ENCODE results near the gene SYT1. TPM values are rescaled to one million over a fixed set of nuclear protein-coding genes. Genes with fewer than 3 reads are reported as not detected.

SYT1 gene
- total RNA-seq, 2 experiments from 2014 or later = not detected

- CTCF ChIA-PET = interaction anchor here (0.9 kb wide), 1 partner anchor 9 kb away, joined by 3 read pairs; no protein-coding TSS in a partner anchor
- no peak overlapping the region for H3K27ac Mint-ChIP-seq
- no peaks in the 10 kb centered on the region for H3K4me1 Mint-ChIP-seq
- no peak overlapping the region for H3K4me3 Mint-ChIP-seq
- no peaks in the 10 kb centered on the region for H3K27me3 Mint-ChIP-seq
- no peak for DNase-seq
- H3K9me3 Mint-ChIP-seq (ENCODE audit: low read depth) = peaks cover 7% of the 10 kb centered on the region
- no peaks in the 10 kb centered on the region for H3K36me3 Mint-ChIP-seq
- no peak for ATAC-seq
Measured at GRCh38 chr12:79223761-79224160, 359.2 kb downstream of the SYT1 start.

- Mint-ChIP-seq H3K27ac (no peak overlapping the region), H3K4me3 (no peak overlapping the region), H3K36me3 (no peaks in the 10 kb centered on the region), H3K4me1 (no peaks in the 10 kb centered on the region), H3K9me3 (ENCODE audit: low read depth) (peaks cover 4% of the 10 kb centered on the region), H3K27me3 (no peaks in the 10 kb centered on the region)
- DNase-seq (no peak), ATAC-seq (no peak)
- CTCF ChIA-PET = no interaction called here
Measured at GRCh38 chr12:79227091-79227490, 362.5 kb downstream of the SYT1 start.

- no peak overlapping the region for H3K27ac Mint-ChIP-seq
- H3K36me3 Mint-ChIP-seq = no peaks in the 10 kb centered on the region
- peaks cover 2% of the 10 kb centered on the region for H3K9me3 Mint-ChIP-seq (ENCODE audit: low read depth)
- DNase-seq = no peak
- H3K4me3 Mint-ChIP-seq = no peak overlapping the region
- H3K27me3 Mint-ChIP-seq = no peaks in the 10 kb centered on the region
- no peak for ATAC-seq
- no peaks in the 10 kb centered on the region for H3K4me1 Mint-ChIP-seq
- CTCF ChIA-PET = no interaction called here
Measured at GRCh38 chr12:79227646-79228045, 363.1 kb downstream of the SYT1 start.

GRCh38 chr12:79233341-79233781, 368.8 kb downstream of the SYT1 start:
- H3K36me3 Mint-ChIP-seq = no peaks in the 10 kb centered on the region
- ATAC-seq = no peak
- no peaks in the 10 kb centered on the region for H3K4me1 Mint-ChIP-seq
- no peak overlapping the region for H3K27ac Mint-ChIP-seq
- H3K9me3 Mint-ChIP-seq (ENCODE audit: low read depth) = peaks cover 4% of the 10 kb centered on the region
- no peak overlapping the region for H3K4me3 Mint-ChIP-seq
- CTCF ChIA-PET = no interaction called here
- H3K27me3 Mint-ChIP-seq = no peaks in the 10 kb centered on the region
- DNase-seq = no peak

GRCh38 chr12:79236920-79237319, 372.3 kb downstream of the SYT1 start:
- Mint-ChIP-seq H3K4me1 (no peaks in the 10 kb centered on the region), H3K9me3 (ENCODE audit: low read depth) (peaks cover 2% of the 10 kb centered on the region), H3K4me3 (no peak overlapping the region), H3K27me3 (no peaks in the 10 kb centered on the region), H3K27ac (no peak overlapping the region), H3K36me3 (no peaks in the 10 kb centered on the region)
- ATAC-seq (no peak), DNase-seq (no peak)
- CTCF ChIA-PET = no interaction called here

GRCh38 chr12:79238246-79238645, 373.7 kb downstream of the SYT1 start:
- Mint-ChIP-seq H3K27me3 (no peaks in the 10 kb centered on the region), H3K4me3 (no peak overlapping the region), H3K4me1 (no peaks in the 10 kb centered on the region), H3K36me3 (no peaks in the 10 kb centered on the region), H3K9me3 (ENCODE audit: low read depth) (peaks cover 7% of the 10 kb centered on the region), H3K27ac (no peak overlapping the region)
- CTCF ChIA-PET = no interaction called here
- no peak for DNase-seq
- ATAC-seq = no peak

- H3K4me3 Mint-ChIP-seq = no peak overlapping the region
- CTCF ChIA-PET = no interaction called here
- peaks cover 13% of the 10 kb centered on the region for H3K9me3 Mint-ChIP-seq (ENCODE audit: low read depth)
- H3K4me1 Mint-ChIP-seq = no peaks in the 10 kb centered on the region
- ATAC-seq (no peak), DNase-seq (no peak)
- no peak overlapping the region for H3K27ac Mint-ChIP-seq
- no peaks in the 10 kb centered on the region for H3K36me3 Mint-ChIP-seq
- no peaks in the 10 kb centered on the region for H3K27me3 Mint-ChIP-seq
Measured at GRCh38 chr12:79247494-79247893, 382.9 kb downstream of the SYT1 start.

GRCh38 chr12:79250186-79250585, 385.6 kb downstream of the SYT1 start:
- H3K27me3 Mint-ChIP-seq = no peaks in the 10 kb centered on the region
- H3K4me3 Mint-ChIP-seq = no peak overlapping the region
- CTCF ChIA-PET = no interaction called here
- H3K9me3 Mint-ChIP-seq (ENCODE audit: low read depth) = peaks cover 15% of the 10 kb centered on the region
- H3K27ac Mint-ChIP-seq = no peak overlapping the region
- H3K4me1 Mint-ChIP-seq = no peaks in the 10 kb centered on the region
- no peaks in the 10 kb centered on the region for H3K36me3 Mint-ChIP-seq
- ATAC-seq = no peak
- no peak for DNase-seq

GRCh38 chr12:79250960-79251755, 386.6 kb downstream of the SYT1 start:
- Mint-ChIP-seq H3K4me1 (no peaks in the 10 kb centered on the region), H3K27me3 (no peaks in the 10 kb centered on the region), H3K27ac (no peak overlapping the region), H3K4me3 (no peak overlapping the region), H3K9me3 (ENCODE audit: low read depth) (peaks cover 15% of the 10 kb centered on the region), H3K36me3 (no peaks in the 10 kb centered on the region)
- ATAC-seq (no peak), DNase-seq (no peak)
- CTCF ChIA-PET = no interaction called here

GRCh38 chr12:79252358-79253075, 387.9 kb downstream of the SYT1 start:
- no peak for ATAC-seq
- Mint-ChIP-seq H3K4me1 (no peaks in the 10 kb centered on the region), H3K36me3 (no peaks in the 10 kb centered on the region), H3K27me3 (no peaks in the 10 kb centered on the region), H3K4me3 (no peak overlapping the region), H3K9me3 (ENCODE audit: low read depth) (peaks cover 13% of the 10 kb centered on the region), H3K27ac (no peak overlapping the region)
- no peak for DNase-seq
- CTCF ChIA-PET = no interaction called here

- DNase-seq (no peak), ATAC-seq (no peak)
- no peaks in the 10 kb centered on the region for H3K27me3 Mint-ChIP-seq
- H3K27ac Mint-ChIP-seq = no peak overlapping the region
- no peaks in the 10 kb centered on the region for H3K4me1 Mint-ChIP-seq
- H3K9me3 Mint-ChIP-seq (ENCODE audit: low read depth) = peaks cover 13% of the 10 kb centered on the region
- no peak overlapping the region for H3K4me3 Mint-ChIP-seq
- H3K36me3 Mint-ChIP-seq = no peaks in the 10 kb centered on the region
- CTCF ChIA-PET = no interaction called here
Measured at GRCh38 chr12:79255288-79255687, 390.7 kb downstream of the SYT1 start.

GRCh38 chr12:79260923-79261322, 396.3 kb downstream of the SYT1 start:
- H3K4me1 Mint-ChIP-seq = no peaks in the 10 kb centered on the region
- CTCF ChIA-PET = no interaction called here

GRCh38 chr12:79262938-79263337, 398.4 kb downstream of the SYT1 start:
- DNase-seq = no peak
- no peaks in the 10 kb centered on the region for H3K9me3 Mint-ChIP-seq (ENCODE audit: low read depth)
- H3K36me3 Mint-ChIP-seq = no peaks in the 10 kb centered on the region
- CTCF ChIA-PET = no interaction called here
- no peak overlapping the region for H3K4me3 Mint-ChIP-seq
- ATAC-seq = no peak
- H3K27ac Mint-ChIP-seq = no peak overlapping the region
- no peaks in the 10 kb centered on the region for H3K4me1 Mint-ChIP-seq
- no peaks in the 10 kb centered on the region for H3K27me3 Mint-ChIP-seq

More at GRCh38 chr12:79260923-79261322, 396.3 kb downstream of the SYT1 start:
- no peak overlapping the region for H3K4me3 Mint-ChIP-seq
- no peak for ATAC-seq
- H3K36me3 Mint-ChIP-seq = no peaks in the 10 kb centered on the region
- no peak for DNase-seq
- H3K27me3 Mint-ChIP-seq = no peaks in the 10 kb centered on the region
- H3K27ac Mint-ChIP-seq = no peak overlapping the region
- H3K9me3 Mint-ChIP-seq (ENCODE audit: low read depth) = no peaks in the 10 kb centered on the region
